NB4 (cell line): ENCODE data around the gene RTL9.

Experiments used
- MAX ChIP-seq: IDR thresholded peaks from 2 replicates; pipeline ENCODE4 v1.6.1; 2011; ENCODE audit warnings: low read depth, low read length
- POLR2A ChIP-seq: IDR thresholded peaks from 2 replicates; pipeline ENCODE4 v1.6.1; 2011; ENCODE audit warnings: mild to moderate bottlenecking; ENCODE audit not compliant: insufficient read length; ENCODE audit errors: extremely low read depth
- TF ChIP-seq, protein P1 (sequence below): IDR thresholded peaks from one replicate; pipeline ENCODE4 v1.5.1; 2012; ENCODE audit warnings: low read depth, low read length

DNA sequence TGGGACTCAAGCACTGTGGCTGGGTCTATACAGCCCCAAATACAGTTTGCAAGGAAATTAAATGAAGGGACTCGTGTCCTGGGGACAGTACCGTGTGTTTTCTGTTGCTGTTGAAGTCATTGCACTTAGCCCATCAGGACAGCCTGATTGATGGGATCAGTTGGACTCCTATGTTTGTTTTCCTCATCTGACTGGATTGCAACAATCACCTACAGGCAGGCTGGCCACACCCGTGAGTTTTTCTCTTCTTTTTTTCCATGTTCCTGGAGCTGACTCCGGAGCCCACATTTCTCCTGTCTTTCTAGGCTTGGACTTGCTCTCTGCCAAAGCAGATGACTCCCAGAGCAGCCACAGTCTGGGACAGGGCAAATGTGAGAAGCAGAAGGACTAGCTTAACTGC is 38.1 kb downstream of the RTL9 start:
- TF ChIP-seq POLR2A (no peak), MAX (no peak)
- TF ChIP-seq, protein P1, sequence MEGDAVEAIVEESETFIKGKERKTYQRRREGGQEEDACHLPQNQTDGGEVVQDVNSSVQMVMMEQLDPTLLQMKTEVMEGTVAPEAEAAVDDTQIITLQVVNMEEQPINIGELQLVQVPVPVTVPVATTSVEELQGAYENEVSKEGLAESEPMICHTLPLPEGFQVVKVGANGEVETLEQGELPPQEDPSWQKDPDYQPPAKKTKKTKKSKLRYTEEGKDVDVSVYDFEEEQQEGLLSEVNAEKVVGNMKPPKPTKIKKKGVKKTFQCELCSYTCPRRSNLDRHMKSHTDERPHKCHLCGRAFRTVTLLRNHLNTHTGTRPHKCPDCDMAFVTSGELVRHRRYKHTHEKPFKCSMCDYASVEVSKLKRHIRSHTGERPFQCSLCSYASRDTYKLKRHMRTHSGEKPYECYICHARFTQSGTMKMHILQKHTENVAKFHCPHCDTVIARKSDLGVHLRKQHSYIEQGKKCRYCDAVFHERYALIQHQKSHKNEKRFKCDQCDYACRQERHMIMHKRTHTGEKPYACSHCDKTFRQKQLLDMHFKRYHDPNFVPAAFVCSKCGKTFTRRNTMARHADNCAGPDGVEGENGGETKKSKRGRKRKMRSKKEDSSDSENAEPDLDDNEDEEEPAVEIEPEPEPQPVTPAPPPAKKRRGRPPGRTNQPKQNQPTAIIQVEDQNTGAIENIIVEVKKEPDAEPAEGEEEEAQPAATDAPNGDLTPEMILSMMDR: no peak
